GM19463 (cell line): ENCODE measurements around the gene GP1BB.

Experiments
- ATAC-seq: cut with Tn5 transposase; IDR thresholded peaks from one replicate; pipeline ENCODE4 v1.9.1; 2021; ENCODE audit warnings: mild to moderate bottlenecking, moderate library complexity; ENCODE audit not compliant: unreplicated experiment

The GP1BB gene

DNA sequence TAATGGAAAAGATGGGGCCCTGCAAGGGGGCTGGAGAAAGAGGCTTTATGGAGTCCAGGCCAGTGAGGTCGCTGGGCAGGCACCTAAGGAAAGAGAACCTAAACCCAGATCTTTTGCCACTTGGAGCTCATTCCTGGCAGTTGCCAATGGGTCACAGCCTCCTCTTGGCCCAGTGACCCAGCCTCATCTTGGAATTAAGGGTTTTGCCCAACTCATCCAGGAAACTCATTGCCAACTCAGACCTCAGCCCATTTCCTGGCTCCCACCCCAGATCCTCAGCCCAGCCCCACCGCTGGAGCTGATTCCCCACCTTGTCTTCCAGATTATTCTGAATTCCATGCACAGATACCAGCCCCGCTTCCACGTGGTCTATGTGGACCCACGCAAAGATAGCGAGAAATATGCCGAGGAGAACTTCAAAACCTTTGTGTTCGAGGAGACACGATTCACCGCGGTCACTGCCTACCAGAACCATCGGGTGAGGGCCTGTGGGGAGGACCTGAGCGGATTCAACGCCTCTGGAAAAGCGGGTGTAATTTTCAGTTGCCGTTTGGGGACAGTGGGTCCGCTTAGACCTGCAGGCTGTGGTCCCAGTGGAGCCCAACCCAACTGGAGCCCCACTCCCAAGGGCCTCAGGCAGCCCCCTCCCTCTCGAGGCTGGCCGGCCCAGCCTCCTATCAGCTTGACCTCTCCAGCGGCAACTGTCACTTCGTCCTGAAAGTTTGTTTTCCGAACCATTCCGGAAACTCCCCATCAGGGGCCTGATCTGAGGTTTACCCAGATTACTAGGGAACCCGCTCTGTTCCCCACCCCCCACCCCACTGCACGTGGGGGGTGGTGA lies 41.5 kb downstream of the GP1BB start:
- ATAC-seq = no peak

- no peak for ATAC-seq
Measured at GRCh38 chr22:19765477-19766239, 42.3 kb downstream of the GP1BB start.

- ATAC-seq = no peak
Measured at GRCh38 chr22:19766240-19766510, 42.8 kb downstream of the GP1BB start.

DNA sequence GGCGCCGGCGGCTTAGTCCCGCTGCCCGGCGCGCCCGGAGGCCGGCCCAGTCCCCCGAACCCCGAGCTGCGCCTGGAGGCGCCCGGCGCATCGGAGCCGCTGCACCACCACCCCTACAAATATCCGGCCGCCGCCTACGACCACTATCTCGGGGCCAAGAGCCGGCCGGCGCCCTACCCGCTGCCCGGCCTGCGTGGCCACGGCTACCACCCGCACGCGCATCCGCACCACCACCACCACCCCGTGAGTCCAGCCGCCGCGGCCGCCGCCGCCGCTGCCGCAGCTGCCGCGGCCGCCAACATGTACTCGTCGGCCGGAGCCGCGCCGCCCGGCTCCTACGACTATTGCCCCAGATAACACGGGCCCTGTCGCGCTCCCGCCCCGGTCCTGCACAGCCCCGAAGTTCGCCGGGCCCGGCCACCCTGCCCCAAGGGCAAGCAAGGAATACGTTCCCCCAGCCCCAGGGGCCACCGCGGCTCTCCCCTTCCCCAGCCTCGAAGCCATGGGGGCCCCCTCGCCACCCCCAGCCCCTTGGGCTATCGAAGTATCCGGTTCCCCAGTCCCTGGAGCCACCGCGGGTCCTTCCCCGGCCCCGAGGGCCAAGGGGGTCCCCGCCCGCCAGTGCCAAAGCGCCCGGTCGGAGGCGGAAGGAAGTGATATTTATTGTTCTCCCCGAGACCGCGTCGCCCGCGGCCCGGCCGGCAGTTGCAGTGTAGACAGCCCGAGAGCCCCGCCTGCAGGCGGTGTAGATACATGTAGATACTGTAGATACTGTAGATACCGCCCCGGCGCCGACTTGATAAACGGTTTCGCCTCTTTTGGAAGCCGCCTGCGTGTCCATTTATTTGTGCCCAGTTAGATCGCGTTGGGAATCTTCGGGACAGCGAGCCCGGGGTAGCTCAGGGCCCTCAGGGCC lies 43.4 kb downstream of the GP1BB start:
- ATAC-seq = no peak

DNA sequence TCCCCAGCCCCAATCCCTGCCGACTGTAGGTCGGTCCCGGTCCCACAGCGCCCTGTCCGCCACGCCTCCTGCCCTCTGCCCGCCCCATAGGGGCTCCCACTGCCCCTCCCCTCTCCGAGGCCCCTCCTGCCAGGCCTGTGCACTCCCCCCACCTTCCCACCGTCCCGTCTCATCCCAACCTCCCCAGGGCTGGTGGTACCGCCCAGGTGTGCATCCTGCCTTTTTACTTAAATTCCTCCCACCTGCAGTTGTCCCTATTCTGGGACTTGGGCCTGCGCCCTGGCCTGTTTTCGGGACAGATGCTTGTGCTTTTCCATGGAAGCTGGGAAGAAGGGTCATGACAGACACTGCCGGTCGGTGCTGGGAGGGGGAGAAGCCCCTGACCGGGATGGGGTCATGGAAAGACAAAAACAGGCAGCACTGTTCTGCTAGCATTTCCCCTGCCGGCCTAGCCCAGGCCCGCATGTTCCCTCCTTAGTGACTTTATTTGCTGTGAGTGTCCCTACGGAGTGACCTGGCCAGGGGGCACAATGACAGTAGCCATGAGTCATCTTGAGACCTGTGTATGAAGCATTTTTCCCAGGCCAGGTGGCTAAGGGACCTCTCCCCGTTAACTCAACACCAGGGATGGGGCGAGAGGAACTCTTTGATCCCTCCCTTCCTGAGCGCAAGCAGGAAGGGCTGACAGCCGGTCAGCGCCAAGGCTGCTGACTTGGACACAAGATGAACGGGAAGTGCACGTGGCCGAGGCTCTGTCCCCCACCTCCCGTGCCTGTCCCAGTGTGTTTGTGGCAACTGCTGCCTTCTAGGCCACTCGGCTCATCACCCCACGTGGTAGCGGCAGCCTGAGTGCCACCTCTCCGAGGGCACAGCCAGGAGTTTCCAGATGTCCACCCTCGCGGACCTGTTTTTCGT lies 44.3 kb downstream of the GP1BB start:
- no peak for ATAC-seq

DNA sequence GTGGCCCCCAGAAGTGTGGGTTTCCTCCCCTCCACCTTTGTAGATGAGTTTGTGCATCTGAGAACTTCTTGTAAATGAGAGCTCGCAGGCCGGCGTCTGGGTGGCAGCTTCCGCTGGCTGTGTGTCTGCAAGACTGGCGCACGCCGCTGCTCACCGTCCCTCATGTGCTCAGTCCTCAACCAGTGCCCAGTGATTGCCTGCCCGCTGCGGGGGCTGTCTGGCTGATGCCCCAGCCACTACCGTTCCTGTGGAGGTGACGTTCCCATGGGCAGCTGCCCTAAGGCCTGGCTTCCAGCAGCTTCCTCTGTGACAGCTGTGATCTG lies 46.0 kb downstream of the GP1BB start:
- no peak for ATAC-seq

DNA sequence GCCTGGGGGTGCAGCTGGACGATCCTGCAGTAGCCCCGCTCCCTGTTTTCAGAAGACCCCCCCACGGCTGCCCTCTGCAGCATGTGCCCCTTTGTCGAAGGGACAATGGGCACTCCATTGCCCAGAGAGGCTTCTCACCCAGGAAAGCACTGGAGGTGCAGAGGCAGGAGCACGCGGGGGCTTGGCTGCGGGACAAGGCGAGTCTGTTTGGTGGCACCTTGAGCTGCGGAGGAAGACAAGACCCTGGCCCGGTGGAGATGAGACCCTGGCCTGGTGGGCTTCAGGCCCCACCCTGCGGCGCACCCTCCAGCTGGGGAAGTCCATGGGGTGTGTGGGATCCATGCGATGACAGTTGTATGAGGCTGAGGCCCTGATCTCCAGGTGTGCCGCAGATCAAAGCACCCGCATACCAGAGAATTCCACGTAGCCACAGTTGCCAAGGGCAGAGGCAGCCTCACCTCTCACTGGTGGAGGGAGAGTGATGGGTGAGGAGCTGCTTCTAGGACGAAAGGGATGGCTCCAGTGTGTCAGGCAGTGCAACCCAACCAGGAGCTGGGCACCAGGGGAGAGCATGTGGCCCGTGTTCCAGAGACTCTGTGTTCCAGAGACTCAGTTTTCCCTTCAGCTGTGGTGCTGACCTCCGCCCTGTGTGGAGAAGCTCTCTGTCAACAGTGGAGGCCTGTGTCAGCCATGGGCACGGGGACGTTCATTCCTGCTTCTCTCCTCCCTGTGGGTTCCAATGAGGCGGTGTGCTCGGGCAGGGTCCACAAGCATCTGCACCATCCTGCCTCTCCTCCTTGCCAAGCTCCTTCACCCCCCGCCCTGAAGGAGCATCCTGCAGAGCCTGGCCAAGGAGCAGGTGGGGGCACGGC lies 47.2 kb downstream of the GP1BB start:
- no peak for ATAC-seq

DNA sequence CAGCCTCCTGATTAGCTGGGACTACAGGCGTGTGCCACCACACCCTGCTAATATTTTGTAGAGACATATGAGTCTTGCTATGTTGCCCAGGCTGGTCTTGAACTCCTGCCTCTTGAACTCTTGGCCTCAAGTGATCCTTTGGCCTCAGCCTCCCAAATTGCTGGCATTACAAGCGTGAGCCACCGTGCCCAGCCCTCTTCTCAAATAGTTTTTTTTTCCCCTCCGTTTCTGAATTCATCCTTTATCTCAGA lies 49.0 kb downstream of the GP1BB start:
- no peak for ATAC-seq

- ATAC-seq = no peak
Measured at GRCh38 chr22:19772673-19773469, 49.5 kb downstream of the GP1BB start.

DNA sequence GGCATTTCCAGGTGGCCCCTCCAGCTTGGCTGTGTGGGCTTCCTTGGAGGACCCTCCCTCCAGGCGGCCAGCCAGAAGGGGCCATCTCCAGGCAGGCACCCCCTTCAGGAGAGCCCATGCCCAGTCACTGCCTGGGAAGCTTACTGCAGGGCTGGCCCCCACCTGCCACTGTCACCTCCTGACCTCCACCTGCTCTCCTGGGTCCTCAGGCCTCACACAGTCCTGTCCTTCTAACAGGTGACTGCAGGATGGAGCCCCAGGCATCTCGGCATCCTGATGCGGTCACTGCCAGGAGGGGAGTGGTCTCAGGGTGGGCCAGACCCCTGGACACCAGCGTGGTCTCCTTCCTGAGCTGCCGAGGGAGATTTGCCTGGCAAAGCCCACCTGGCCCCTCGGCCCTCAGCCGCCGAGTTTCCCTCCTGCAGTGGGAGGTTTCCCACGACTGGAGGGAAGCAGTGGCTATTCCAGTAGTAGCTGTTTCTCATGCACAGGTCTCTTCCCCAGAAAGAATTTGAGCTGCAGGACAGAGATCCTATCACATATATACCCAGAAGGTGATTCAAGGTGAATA lies 50.2 kb downstream of the GP1BB start:
- ATAC-seq = no peak
